ENCODE results near the gene TUBB8B.
"Not testable (repeated sequence)": the region's sequence is repeated elsewhere in the genome, so short reads cannot be mapped to it uniquely, and the experiment has no call there.

The TUBB8B gene

DNA sequence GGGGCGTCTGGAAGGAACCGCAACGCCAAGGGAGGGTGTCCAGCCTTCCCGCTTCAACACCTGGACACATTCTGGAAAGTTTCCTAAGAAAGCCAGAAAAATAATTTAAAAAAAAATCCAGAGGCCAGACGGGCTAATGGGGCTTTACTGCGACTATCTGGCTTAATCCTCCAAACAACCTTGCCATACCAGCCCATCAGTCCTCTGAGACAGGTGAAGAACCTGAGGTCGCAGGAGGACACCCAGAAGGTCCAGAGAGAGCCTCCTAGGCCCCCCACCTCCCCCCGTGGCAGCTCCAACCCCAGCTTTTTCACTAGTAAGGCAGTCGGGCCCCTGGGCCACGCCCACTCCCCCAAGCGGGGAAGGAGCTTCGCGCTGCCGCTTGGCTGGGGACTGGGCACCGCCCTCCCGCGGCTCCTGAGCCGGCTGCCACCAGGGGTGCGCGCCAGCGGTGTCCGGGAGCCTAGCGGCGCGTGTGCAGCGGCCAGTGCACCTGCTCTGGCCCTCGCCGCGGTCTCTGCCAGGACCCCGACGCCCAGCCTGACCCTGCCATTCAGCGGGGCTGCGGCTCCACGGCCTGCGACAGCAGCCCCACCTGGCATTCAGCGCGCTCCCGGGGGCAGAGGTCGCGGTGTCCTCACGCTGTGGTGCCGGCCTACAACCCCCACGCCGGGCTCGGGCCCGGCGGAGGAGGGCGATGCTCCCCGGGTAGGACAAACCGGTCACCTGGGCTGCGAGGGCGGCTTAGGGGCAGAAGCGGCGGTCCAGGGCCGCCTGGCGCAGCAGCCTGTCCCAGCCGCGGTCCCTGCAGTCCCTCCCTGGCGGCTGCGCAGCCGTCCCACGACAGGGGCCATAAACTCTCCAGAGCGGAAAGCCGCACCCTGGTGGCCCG is 37.8 kb downstream of the TUBB8B start:
- DNase-seq = not testable (repeated sequence)

DNA sequence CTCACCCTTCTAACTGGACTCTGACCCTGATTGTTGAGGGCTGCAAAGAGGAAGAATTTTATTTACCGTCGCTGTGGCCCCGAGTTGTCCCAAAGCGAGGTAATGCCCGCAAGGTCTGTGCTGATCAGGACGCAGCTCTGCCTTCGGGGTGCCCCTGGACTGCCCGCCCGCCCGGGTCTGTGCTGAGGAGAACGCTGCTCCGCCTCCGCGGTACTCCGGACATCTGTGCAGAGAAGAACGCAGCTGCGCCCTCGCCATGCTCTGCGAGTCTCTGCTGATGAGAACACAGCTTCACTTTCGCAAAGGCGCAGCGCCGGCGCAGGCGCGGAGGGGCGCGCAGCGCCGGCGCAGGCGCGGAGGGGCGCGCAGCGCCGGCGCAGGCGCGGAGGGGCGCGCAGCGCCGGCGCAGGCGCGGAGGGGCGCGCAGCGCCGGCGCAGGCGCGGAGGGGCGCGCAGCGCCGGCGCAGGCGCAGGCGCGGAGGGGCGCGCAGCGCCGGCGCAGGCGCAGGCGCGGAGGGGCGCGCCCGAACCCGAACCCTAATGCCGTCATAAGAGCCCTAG is 38.7 kb downstream of the TUBB8B start:
- DNase-seq = not testable (repeated sequence)

DNA sequence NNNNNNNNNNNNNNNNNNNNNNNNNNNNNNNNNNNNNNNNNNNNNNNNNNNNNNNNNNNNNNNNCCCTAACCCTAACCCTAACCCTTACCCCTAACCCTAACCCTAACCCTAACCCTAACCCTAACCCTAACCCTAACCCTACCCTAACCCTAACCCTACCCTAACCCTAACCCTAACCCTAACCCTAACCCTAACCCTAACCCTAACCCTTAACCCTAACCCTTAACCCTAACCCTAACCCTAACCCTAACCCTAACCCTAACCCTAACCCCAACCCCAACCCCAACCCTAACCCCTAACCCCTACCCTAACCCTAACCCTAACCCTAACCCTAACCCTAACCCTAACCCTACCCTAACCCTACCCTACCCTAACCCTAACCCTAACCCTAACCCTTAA is 39.5 kb downstream of the TUBB8B start:
- DNase-seq = not testable (repeated sequence)
